Stimulated activated effector memory CD8-positive, alpha-beta T cell treated with anti-CD3 and anti-CD28 coated beads, Interleukin-12 subunit alpha, Interleukin-12 subunit beta, amount 100 ng/mL, for 72 hours (primary cell): ENCODE measurements around the gene COL6A6.

Experiments
- ATAC-seq: fragments of 150-1000 bp; cut with Tn5 transposase; 2 replicates; pipeline ENCODE4 v1.10.0; 2021
- DNase-seq, 2 donors: peaks; one replicate each; pipeline ENCODE4 v3.0.0; 2021 to 2022; ENCODE audit warnings: low spot score in 2 of 2
- H3K27ac Mint-ChIP-seq: one replicate; pipeline ENCODE4 v1.8.0; 2022; ENCODE audit warnings: mild to moderate bottlenecking, mixed read lengths
- H3K36me3 Mint-ChIP-seq: one replicate; pipeline ENCODE4 v1.8.0; 2022; ENCODE audit warnings: mild to moderate bottlenecking, mixed read lengths
- H3K4me1 Mint-ChIP-seq: one replicate; pipeline ENCODE4 v1.8.0; 2022; ENCODE audit warnings: mixed read lengths
- H3K4me3 Mint-ChIP-seq: one replicate; pipeline ENCODE4 v1.8.0; 2022; ENCODE audit warnings: mild to moderate bottlenecking, mixed read lengths
- H3K9me3 Mint-ChIP-seq: one replicate; pipeline ENCODE4 v1.8.0; 2022; ENCODE audit warnings: mixed read lengths

Gene COL6A6, protein sequence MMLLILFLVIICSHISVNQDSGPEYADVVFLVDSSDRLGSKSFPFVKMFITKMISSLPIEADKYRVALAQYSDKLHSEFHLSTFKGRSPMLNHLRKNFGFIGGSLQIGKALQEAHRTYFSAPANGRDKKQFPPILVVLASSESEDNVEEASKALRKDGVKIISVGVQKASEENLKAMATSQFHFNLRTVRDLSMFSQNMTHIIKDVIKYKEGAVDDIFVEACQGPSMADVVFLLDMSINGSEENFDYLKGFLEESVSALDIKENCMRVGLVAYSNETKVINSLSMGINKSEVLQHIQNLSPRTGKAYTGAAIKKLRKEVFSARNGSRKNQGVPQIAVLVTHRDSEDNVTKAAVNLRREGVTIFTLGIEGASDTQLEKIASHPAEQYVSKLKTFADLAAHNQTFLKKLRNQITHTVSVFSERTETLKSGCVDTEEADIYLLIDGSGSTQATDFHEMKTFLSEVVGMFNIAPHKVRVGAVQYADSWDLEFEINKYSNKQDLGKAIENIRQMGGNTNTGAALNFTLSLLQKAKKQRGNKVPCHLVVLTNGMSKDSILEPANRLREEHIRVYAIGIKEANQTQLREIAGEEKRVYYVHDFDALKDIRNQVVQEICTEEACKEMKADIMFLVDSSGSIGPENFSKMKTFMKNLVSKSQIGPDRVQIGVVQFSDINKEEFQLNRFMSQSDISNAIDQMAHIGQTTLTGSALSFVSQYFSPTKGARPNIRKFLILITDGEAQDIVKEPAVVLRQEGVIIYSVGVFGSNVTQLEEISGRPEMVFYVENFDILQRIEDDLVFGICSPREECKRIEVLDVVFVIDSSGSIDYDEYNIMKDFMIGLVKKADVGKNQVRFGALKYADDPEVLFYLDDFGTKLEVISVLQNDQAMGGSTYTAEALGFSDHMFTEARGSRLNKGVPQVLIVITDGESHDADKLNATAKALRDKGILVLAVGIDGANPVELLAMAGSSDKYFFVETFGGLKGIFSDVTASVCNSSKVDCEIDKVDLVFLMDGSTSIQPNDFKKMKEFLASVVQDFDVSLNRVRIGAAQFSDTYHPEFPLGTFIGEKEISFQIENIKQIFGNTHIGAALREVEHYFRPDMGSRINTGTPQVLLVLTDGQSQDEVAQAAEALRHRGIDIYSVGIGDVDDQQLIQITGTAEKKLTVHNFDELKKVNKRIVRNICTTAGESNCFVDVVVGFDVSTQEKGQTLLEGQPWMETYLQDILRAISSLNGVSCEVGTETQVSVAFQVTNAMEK (N-terminal part only)

DNA sequence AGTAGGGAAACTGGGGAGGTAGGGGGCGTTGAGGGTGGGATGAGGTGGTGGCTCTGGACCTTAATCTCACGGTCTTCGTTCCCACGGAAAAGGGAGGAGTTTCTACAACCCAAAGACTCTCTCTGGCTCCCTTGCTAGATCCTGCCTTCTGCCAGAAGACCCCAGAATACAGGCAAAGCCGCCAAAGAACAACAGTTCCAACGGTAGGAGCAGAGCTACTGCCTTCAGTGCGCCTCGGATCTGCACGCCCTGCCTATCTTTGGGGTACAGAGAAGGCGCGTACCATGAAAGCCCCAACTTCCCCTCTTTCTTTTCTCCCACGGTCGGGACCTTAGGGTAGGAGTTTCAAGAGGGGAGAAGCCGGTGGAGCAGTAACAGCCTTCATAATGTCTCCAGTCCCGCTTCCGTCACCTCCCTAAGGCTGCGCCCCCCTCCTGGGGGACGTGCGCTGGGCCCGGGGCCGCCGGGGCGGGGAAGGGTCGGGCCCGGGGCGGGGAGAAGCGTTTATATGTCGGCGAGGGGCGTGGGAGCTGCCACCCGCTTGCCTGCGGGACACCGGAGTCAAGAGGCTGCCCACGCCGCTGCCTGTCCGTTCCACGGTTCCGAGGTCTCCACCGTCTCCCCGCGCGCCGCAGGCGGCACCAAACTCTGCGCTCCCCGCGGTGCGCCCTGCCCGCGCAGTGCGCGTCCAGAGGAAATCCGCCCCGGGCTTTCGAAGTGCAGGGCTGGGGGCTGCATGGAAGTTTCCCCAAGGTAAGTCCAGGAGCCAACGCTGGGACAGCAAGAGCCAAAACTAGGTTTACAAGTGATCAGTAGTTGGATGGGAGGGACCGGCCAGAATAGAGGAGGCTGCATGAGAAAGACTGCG is at the start of gene COL6A6:
Gene COL6A6, plus strand, starts transcription at position 533 of the 868 bp plus-strand sequence. CDS start 43,188 bp downstream, outside the sequence.
- peaks cover 4% of the 10 kb centered on the region for H3K9me3 Mint-ChIP-seq
- no peak within 1 kb of the TSS for H3K27ac Mint-ChIP-seq
- DNase-seq (no peak), ATAC-seq (peak; percentile 45)
- no peaks in the 10 kb centered on the region for H3K36me3 Mint-ChIP-seq
- no peak within 1 kb of the TSS for H3K4me3 Mint-ChIP-seq
- H3K4me1 Mint-ChIP-seq: no peaks in the 10 kb centered on the region

DNA sequence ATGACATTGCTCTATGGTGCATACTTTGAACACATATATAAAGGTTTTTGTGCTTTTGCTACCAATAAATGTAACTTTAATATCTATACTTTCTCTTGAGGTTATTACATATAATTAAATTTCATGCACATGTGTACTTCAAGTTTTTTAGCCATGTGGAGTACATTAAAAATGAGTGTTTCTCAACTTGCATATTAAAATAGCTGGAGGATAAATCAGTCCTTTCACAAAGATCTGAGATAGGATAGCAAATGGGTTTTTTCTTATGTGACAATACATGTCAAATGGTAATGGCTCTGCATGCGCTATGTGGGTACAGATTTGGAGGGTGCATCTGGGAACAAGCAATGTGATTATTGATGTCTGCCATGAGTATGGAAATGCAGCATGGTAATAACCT is 48.7 kb upstream of the COL6A6 start:
- DNase-seq (no peak), ATAC-seq (no peak)
- Mint-ChIP-seq H3K36me3 (no peaks in the 10 kb centered on the region), H3K27ac (no peak overlapping the region), H3K4me3 (no peak overlapping the region), H3K4me1 (no peaks in the 10 kb centered on the region), H3K9me3 (no peaks in the 10 kb centered on the region)

DNA sequence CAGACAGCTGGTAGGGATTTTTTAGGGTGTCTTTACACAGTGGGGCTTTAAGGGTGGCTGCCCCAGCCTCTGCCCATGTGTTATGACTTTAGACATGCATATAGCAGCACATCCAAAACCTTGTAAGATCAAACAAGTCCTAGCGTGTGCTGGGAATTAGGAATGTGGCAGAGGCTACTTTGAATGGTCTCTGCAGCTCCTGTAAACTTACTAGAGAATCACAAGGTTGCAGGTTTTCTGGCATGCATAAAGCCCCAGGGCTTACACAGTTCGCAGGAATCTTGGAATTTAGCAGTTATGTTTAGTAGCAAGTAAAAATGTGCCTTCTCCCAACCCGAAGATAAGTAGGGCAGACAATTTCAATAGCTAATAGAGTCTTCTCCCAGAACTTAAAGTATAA is 46.9 kb upstream of the COL6A6 start:
- Mint-ChIP-seq H3K36me3 (no peaks in the 10 kb centered on the region), H3K9me3 (peaks cover 4% of the 10 kb centered on the region), H3K4me3 (no peak overlapping the region), H3K27ac (no peak overlapping the region), H3K4me1 (no peaks in the 10 kb centered on the region)
- ATAC-seq (no peak), DNase-seq (no peak)

DNA sequence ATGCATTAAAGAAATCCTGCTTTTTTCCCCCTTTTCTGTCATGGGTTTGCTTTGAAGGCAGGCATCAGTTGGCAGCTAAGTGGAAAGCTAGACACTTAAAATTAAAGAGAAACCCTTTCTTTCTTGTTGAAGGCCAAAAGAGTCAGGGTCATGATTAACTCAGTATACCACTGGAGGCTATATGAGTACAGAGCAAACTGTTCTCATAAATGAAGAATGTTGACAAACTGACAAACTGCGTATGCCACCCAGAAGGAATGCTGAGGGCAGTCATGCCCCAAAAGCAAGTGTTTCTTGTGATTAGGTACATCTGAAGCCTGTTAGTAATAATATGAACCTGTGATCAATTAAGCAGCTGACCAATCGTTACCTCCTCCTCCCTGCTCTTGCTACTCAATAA is 43.6 kb upstream of the COL6A6 start:
- no peak overlapping the region for H3K4me3 Mint-ChIP-seq
- no peak for ATAC-seq

DNA sequence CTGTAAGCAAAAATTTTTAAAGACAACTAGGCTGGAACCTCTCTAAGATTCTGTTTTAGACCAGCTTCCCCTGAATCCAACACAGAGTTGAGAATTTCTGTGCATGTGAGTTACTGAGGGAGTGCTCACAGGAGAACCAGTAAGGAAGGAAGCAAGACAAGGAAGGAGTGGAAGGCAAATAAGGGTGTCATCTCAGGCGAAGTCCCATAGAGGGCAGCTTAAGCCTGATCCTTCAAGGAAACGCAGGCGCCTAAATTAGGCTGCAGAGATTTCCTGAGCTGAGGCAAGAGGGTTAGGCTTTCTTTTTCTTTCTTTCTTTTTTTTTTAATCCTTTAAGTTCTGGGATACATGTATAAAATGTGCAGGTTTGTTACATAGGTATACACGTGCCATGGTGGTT is 36.2 kb upstream of the COL6A6 start:
- Mint-ChIP-seq H3K36me3 (no peaks in the 10 kb centered on the region), H3K27ac (no peak overlapping the region), H3K9me3 (no peaks in the 10 kb centered on the region), H3K4me1 (no peaks in the 10 kb centered on the region), H3K4me3 (no peak overlapping the region)
- DNase-seq: no peak
- no peak for ATAC-seq

More for the DNA sequence above, 43.6 kb upstream of the COL6A6 start:
- no peak for DNase-seq
- peaks cover 4% of the 10 kb centered on the region for H3K9me3 Mint-ChIP-seq
- H3K27ac Mint-ChIP-seq: no peak overlapping the region
- H3K4me1 Mint-ChIP-seq: no peaks in the 10 kb centered on the region
- no peaks in the 10 kb centered on the region for H3K36me3 Mint-ChIP-seq

DNA sequence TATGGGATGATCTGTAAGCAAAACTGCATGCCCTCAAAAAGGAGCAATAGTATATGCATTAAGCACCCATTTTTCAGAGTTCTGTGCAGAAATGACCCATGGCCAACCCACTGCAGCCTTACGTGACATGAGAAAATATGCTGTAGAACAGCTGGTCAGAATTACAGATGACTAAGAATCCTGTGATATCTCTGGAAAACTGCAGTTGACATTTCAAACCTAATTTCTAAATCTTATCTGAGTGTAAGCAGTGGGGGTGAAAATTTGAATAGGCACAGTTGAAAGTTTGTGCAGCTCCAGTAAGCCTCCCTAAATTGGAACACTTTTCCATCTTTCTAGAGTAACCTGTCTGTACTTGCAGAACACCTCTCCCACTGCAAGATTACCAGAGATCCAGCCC is 28.7 kb upstream of the COL6A6 start:
- no peak overlapping the region for H3K27ac Mint-ChIP-seq
- no peaks in the 10 kb centered on the region for H3K9me3 Mint-ChIP-seq
- H3K4me1 Mint-ChIP-seq: no peaks in the 10 kb centered on the region
- no peak for DNase-seq
- ATAC-seq: no peak
- no peak overlapping the region for H3K4me3 Mint-ChIP-seq
- no peaks in the 10 kb centered on the region for H3K36me3 Mint-ChIP-seq

DNA sequence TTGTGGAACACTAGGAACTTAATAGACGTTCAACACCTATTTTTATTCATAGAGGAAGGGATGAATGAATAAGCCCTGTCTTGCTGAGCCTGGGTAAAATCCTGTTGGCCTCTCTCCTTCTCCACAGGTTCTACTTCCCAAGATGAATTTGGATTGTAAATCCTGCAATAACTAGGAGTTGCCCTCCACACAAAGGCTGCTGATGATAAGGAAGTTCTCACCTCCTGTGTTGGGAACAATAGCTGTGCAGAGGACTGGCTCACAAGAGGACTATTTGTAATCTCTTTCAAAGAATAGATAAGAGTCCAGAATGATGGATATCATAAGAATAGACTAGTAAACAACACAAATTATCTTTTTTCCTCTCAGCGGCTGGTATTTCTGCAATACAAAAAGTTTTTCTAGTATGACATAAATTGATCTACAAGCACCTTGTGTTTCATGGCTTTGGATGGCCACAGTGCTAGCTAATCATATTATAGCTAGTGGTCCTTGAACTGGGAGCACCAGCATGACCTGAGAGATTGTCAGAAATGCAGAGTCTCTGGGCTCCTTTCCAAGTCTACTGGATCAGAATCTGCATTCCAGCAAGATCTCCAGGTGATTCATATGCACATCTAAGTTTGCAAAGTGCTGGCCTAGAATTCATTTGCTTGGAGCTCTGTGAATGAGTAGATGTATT is 28.1 kb upstream of the COL6A6 start:
- H3K36me3 Mint-ChIP-seq: no peaks in the 10 kb centered on the region

DNA sequence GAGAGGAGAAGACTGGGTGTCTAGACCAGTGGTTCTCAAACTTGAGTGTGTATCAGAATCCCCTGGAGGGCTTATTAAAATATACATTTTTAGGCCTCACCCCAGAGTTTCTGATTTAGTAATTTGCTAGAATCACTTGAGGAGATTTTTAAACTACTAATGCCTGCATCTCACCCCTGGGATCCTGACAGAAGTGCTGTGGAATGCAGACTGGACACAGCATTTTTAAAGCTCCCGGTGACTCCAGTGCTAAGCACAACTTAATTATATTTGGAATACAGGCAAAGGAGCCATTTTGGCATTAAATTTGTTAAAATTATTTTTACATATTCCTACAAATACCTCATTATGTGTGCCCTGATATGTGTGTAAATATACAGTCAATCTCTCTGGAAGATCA is 26.7 kb upstream of the COL6A6 start:
- Mint-ChIP-seq H3K4me3 (no peak overlapping the region), H3K9me3 (no peaks in the 10 kb centered on the region), H3K27ac (no peak overlapping the region), H3K36me3 (no peaks in the 10 kb centered on the region), H3K4me1 (no peaks in the 10 kb centered on the region)
- ATAC-seq (no peak), DNase-seq (no peak)

More for the DNA sequence above, 28.1 kb upstream of the COL6A6 start:
- H3K4me3 Mint-ChIP-seq: no peak overlapping the region
- no peak for ATAC-seq
- no peak overlapping the region for H3K27ac Mint-ChIP-seq
- no peaks in the 10 kb centered on the region for H3K4me1 Mint-ChIP-seq
- no peaks in the 10 kb centered on the region for H3K9me3 Mint-ChIP-seq
- DNase-seq: no peak

DNA sequence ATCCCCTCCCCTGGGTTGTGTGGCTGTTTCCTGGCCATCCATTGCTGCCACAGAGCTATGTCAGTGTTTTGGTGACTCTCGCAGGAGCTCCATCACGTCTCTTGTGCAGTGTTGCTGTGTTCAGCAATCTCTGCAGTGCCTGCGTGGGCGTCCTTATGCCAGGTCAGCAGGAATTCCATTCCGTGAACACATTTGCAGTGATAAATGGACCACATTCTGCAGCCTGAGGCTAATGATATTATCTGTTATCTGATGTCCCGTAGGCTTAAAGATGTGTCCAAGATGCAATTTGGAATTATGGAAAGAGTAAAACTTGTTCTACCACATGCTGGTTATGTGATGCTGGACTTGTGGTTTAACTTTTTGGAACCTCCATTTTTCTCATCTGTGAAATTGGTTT is 25.5 kb upstream of the COL6A6 start:
- H3K4me3 Mint-ChIP-seq: no peak overlapping the region
- DNase-seq (no peak), ATAC-seq (no peak)
- H3K4me1 Mint-ChIP-seq: no peaks in the 10 kb centered on the region
- H3K9me3 Mint-ChIP-seq: no peaks in the 10 kb centered on the region
- no peaks in the 10 kb centered on the region for H3K36me3 Mint-ChIP-seq
- H3K27ac Mint-ChIP-seq: no peak overlapping the region

DNA sequence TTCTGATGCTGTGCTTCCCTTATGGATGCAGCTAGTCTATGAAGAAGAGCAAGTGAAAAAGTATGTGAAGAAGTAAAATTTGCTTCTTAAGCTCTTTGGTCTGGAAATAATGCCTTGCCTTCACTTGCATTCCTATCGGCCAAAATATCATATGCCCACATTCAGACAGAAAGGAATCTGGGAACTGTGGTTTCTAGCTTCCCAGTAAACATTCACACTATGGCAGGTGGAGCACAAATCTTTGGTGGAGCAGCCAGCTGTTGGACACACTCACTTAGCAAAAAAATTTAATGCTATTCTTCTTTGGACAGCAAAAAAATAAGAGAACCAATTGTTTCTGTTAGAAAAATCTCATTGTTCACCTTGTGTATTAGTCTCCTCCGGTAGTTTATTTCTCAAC is 12.3 kb upstream of the COL6A6 start:
- Mint-ChIP-seq H3K4me1 (no peaks in the 10 kb centered on the region), H3K27ac (no peak overlapping the region), H3K9me3 (no peaks in the 10 kb centered on the region), H3K36me3 (no peaks in the 10 kb centered on the region), H3K4me3 (no peak overlapping the region)
- no peak for ATAC-seq
- no peak for DNase-seq

DNA sequence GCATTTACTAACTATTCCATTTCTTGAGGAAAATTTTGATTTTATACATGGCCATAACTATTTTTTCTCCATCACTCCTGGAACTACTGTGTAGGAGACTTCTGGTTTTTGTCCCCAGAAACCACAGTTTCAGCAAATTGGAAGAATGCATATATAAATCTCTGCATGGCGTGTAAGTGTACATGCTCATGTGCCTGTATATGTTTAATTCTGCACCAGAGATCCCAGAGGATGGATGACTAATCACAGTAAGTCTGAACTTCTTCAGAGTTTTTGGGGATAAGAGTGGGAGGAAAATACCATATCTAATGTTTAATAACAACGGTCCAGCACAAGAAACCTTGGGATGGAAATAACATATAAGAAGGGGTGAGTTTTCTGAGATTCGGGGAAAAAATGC is 10.9 kb upstream of the COL6A6 start:
- Mint-ChIP-seq H3K9me3 (no peaks in the 10 kb centered on the region), H3K36me3 (no peaks in the 10 kb centered on the region), H3K4me3 (no peak overlapping the region), H3K27ac (no peak overlapping the region), H3K4me1 (no peaks in the 10 kb centered on the region)
- ATAC-seq (no peak), DNase-seq (no peak)

DNA sequence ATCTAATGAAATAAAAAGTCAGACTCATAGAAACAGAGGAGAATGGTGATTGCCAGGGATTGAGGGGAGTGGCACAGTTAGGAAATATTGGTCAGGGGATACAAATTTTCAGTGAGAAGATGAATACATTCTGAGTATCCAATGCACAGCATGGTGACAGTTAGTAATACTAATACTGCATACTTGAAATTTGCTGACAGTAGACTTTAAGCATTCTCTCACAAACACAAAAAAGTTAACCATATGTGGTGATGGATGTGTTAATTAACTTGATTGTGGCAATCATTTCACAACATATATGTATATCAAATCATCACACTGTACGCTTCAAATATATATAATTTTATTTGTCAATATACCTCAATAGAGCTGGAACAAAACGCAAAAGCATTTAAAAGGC is 9.2 kb upstream of the COL6A6 start:
- no peaks in the 10 kb centered on the region for H3K4me1 Mint-ChIP-seq
- no peak for ATAC-seq

DNA sequence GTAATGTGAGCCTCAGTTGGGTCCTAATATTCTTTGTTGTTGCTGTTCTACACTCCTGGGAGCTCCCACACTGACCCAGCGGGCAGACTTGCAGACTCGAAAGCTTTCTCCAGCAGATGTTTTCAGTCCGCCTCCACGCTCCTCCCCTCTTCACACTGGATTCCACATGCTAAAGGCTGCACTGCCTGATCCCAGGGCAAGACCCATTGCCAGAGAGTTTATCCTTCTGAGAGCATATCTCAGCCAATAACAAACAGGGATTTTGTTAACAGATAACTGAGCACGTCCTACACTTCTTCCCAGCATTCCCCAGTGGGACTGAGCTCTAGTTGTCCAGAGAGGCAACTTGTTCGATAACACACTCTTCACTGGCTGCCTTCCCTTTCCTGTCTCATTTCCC is 8.0 kb upstream of the COL6A6 start:
- no peak overlapping the region for H3K4me3 Mint-ChIP-seq
- no peaks in the 10 kb centered on the region for H3K4me1 Mint-ChIP-seq
- H3K36me3 Mint-ChIP-seq: no peaks in the 10 kb centered on the region
- peaks cover 4% of the 10 kb centered on the region for H3K9me3 Mint-ChIP-seq
- ATAC-seq: no peak
- H3K27ac Mint-ChIP-seq: no peak overlapping the region
- no peak for DNase-seq

More for the DNA sequence above, 9.2 kb upstream of the COL6A6 start:
- Mint-ChIP-seq H3K9me3 (peaks cover 4% of the 10 kb centered on the region), H3K4me3 (no peak overlapping the region), H3K36me3 (no peaks in the 10 kb centered on the region), H3K27ac (no peak overlapping the region)
- no peak for DNase-seq

DNA sequence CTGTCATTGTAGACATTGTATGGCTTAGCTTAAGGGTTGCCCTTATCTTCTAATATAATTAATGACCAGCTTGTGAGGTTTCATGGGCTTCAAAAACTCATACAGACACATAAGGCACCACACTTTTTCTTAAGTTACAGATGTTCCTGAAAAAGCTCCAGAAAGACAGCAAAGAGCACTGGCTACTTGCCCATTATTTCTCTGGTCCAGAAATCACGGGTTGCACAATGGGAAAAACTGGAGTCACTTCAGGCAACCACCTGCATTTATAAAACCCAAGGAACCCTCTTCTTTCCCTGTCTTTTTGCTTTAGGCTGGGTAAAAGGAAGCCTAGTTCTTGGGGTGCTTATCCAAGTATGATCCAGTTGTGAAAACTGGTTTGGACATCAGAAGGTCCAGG is 2.3 kb upstream of the COL6A6 start:
- no peak overlapping the region for H3K27ac Mint-ChIP-seq
- no peaks in the 10 kb centered on the region for H3K4me1 Mint-ChIP-seq
- ATAC-seq (no peak), DNase-seq (no peak)
- no peaks in the 10 kb centered on the region for H3K36me3 Mint-ChIP-seq
- H3K4me3 Mint-ChIP-seq: no peak overlapping the region
- peaks cover 4% of the 10 kb centered on the region for H3K9me3 Mint-ChIP-seq
